NB4 (cell line): Measurements from ENCODE around the gene CPT1B.
"Not testable (repeated sequence)": the region's sequence is repeated elsewhere in the genome, so short reads cannot be mapped to it uniquely, and the experiment has no call there.

Experiments used
- DNase-seq: peaks from one replicate; pipeline ENCODE4 v3.0.0; 2010; ENCODE audit warnings: low read depth
- H3K4me3 ChIP-seq: one replicate; pipeline ENCODE4 v1.5.1; 2011; ENCODE audit warnings: mild to moderate bottlenecking, low read depth, low read length, moderate library complexity
- MYC ChIP-seq: IDR thresholded peaks from 2 replicates; pipeline ENCODE4 v1.6.1; 2011; ENCODE audit warnings: low read depth, low read length
- POLR2A ChIP-seq: IDR thresholded peaks from 2 replicates; pipeline ENCODE4 v1.6.1; 2011; ENCODE audit warnings: mild to moderate bottlenecking; ENCODE audit not compliant: insufficient read length; ENCODE audit errors: extremely low read depth
- TF ChIP-seq, protein P1 (sequence below): IDR thresholded peaks from one replicate; pipeline ENCODE4 v1.5.1; 2012; ENCODE audit warnings: low read depth, low read length
- TF ChIP-seq, protein P2 (sequence below): IDR thresholded peaks from 2 replicates; pipeline ENCODE4 v1.6.1; 2011; ENCODE audit warnings: low read depth, low read length

The CPT1B gene

DNA sequence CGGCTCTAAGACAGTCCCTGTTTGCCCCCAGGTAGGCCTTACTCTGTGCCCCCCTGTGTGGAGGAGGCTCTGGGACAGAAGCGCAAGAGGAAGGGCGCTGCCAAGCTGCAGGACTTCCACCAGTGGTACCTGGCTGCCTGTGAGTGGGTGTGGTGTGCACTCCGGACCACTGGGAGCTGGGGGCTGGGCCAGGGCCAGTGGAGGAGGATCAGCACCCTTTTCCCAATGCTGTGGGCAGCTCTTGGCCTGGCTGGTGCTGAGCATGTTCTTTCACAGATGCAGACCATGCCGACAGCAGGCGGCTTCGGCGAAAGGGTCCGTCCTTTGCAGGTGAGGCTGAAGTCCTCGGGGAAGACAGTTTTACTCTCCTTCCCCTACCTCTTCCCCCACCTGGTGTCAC, 56.5 kb downstream of the CPT1B start:
- TF ChIP-seq POLR2A (no peak), MYC (no peak)
- TF ChIP-seq, protein P1, sequence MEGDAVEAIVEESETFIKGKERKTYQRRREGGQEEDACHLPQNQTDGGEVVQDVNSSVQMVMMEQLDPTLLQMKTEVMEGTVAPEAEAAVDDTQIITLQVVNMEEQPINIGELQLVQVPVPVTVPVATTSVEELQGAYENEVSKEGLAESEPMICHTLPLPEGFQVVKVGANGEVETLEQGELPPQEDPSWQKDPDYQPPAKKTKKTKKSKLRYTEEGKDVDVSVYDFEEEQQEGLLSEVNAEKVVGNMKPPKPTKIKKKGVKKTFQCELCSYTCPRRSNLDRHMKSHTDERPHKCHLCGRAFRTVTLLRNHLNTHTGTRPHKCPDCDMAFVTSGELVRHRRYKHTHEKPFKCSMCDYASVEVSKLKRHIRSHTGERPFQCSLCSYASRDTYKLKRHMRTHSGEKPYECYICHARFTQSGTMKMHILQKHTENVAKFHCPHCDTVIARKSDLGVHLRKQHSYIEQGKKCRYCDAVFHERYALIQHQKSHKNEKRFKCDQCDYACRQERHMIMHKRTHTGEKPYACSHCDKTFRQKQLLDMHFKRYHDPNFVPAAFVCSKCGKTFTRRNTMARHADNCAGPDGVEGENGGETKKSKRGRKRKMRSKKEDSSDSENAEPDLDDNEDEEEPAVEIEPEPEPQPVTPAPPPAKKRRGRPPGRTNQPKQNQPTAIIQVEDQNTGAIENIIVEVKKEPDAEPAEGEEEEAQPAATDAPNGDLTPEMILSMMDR: no peak
- TF ChIP-seq, protein P2, sequence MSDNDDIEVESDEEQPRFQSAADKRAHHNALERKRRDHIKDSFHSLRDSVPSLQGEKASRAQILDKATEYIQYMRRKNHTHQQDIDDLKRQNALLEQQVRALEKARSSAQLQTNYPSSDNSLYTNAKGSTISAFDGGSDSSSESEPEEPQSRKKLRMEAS: no peak
- no peak overlapping the region for H3K4me3 ChIP-seq
- no peak for DNase-seq

DNA sequence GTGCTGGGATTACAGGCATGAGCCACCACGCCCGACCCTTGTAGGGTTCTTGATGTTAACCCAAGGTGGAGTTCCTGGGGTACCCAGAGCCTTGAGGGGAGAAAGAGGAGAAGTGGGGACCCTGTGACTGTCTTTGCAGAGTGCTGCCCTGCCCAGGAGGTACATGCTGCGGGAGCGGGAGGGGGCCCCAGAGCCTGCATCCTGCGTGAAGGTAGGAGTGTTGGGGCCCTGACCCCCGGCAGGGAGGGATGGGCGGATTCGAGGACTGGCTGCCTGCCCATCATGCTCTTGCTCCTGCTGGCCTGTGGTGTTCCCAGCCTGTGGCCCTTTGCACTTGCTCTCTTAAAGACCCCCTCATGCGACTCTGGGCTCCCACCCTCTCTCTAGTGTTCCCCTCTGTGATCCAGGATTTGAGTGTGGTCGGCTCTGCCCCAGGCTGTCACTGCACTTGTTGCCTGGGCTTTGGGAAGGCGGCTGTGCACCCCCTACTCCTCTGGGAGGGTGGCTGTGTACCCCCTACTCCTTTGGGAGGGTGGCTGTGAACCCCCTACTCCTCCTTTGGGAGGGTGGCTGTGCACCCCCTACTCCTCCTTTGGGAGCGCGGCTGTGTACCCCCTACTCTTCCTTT, 57.3 kb downstream of the CPT1B start:
- TF ChIP-seq, protein P1: no peak
- TF ChIP-seq POLR2A (no peak), MYC (no peak)
- TF ChIP-seq, protein P2: no peak
- H3K4me3 ChIP-seq: no peak overlapping the region
- no peak for DNase-seq

DNA sequence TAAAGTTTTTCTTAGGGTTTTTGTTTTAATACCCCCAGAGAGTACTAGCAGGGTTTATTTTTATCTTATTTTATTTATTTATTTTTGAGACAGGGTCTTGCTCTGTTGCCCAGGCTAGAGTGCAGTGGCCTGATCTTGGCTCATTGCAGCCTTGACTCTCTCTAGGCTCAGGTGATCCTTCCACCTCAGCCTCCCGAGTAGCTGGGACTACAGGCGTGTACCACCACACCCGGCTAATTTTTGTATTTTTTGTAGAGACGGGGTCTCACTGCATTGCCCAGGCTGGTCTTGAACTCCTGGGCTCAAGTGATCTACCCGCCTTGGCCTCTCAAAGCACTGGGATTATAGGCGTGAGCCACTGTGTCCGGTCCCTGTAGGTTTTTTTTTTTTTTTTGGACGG, 58.0 kb downstream of the CPT1B start:
- H3K4me3 ChIP-seq, DNase-seq: not testable (repeated sequence)

DNA sequence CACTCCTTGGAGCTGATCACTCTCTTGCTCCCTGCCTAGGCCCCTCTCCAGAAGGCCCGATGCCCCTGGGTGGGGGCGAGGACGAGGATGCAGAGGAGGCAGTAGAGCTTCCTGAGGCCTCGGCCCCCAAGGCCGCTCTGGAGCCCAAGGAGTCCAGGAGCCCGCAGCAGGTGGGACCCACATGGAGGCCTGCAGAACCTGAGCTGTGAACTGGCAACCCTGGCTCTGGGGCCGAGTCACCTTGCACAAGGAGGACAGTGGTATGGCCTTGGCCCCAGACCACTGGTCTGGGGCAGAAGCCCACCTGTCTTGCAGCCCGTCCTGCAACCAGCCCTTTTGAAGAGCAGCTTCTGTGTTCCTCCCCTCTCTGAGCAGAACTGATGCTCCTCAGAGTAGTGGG, 59.1 kb downstream of the CPT1B start:
- TF ChIP-seq, protein P2: no peak
- TF ChIP-seq MYC: no peak
- no peak for DNase-seq
- H3K4me3 ChIP-seq: no peak overlapping the region
